ENCODE measurements around the gene AP2B1.

DNA sequence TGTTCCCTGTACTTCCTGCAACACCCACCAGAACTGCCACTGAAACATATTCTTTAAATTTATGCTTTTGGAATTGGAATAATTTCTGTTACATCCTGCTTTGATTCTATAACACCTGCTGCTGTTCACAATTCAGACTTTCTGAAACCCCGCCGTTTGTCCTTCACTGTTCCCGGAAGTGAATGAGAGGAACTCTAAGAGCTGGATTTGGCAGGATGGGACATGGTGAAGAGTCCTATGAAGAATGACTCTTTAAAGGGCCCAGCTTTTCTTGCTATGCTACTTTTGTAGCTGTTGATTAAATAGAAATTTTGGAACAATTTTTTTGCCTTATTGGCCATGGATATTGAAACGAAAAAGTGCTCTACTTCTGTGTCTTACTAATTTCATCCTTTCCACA lies 8.9 kb downstream of the AP2B1 start:
- no peak for TF ChIP-seq EZH2 (optimal IDR thresholded peaks at IDR 0.05; ENCODE audit: low read depth, low read length)
- TF ChIP-seq, protein P1, sequence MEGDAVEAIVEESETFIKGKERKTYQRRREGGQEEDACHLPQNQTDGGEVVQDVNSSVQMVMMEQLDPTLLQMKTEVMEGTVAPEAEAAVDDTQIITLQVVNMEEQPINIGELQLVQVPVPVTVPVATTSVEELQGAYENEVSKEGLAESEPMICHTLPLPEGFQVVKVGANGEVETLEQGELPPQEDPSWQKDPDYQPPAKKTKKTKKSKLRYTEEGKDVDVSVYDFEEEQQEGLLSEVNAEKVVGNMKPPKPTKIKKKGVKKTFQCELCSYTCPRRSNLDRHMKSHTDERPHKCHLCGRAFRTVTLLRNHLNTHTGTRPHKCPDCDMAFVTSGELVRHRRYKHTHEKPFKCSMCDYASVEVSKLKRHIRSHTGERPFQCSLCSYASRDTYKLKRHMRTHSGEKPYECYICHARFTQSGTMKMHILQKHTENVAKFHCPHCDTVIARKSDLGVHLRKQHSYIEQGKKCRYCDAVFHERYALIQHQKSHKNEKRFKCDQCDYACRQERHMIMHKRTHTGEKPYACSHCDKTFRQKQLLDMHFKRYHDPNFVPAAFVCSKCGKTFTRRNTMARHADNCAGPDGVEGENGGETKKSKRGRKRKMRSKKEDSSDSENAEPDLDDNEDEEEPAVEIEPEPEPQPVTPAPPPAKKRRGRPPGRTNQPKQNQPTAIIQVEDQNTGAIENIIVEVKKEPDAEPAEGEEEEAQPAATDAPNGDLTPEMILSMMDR (IDR thresholded peaks at IDR 0.05; ENCODE audit: low read length): no peak
